ENCODE data around the gene CD200R1.

CD200R1 gene

GRCh38 chr3:112984485-112984884 lies 9.6 kb upstream of the CD200R1 start:
- no peak overlapping the region for H3K9ac ChIP-seq (ENCODE audit: insufficient read length, low read depth)
- no peak overlapping the region for H3K4me3 ChIP-seq (ENCODE audit: insufficient read length, low read depth)
- no peak for DNase-seq (ENCODE audit: low read depth, low spot score)
- no peaks in the 10 kb centered on the region for H3K36me3 ChIP-seq (ENCODE audit: insufficient read depth, insufficient read length, low read length)
- H3K9me3 ChIP-seq (ENCODE audit: insufficient read depth, low read length): no peaks in the 10 kb centered on the region
- no peaks in the 10 kb centered on the region for H3K4me1 ChIP-seq (ENCODE audit: insufficient read depth, insufficient read length)
- H3K27me3 ChIP-seq (ENCODE audit: insufficient read depth, insufficient read length): no peaks in the 10 kb centered on the region
- TF ChIP-seq SUZ12 (IDR thresholded peaks at IDR 0.05; ENCODE audit: extremely low read depth, insufficient read depth, insufficient read length) (no peak), YY1 (IDR thresholded peaks at IDR 0.05; ENCODE audit: insufficient read depth, insufficient read length) (no peak), ZNF274 (IDR thresholded peaks at IDR 0.05; ENCODE audit: low read depth, low read length) (no peak)

GRCh38 chr3:112982710-112983109 lies 7.8 kb upstream of the CD200R1 start:
- no peaks in the 10 kb centered on the region for H3K9me3 ChIP-seq (ENCODE audit: insufficient read depth, low read length)
- no peaks in the 10 kb centered on the region for H3K4me1 ChIP-seq (ENCODE audit: insufficient read depth, insufficient read length)
- TF ChIP-seq YY1 (IDR thresholded peaks at IDR 0.05; ENCODE audit: insufficient read depth, insufficient read length): no peak
- TF ChIP-seq ZNF274 (IDR thresholded peaks at IDR 0.05; ENCODE audit: low read depth, low read length): no peak
- TF ChIP-seq SUZ12 (IDR thresholded peaks at IDR 0.05; ENCODE audit: extremely low read depth, insufficient read depth, insufficient read length): no peak
- H3K9ac ChIP-seq (ENCODE audit: insufficient read length, low read depth): no peak overlapping the region
- no peaks in the 10 kb centered on the region for H3K36me3 ChIP-seq (ENCODE audit: insufficient read depth, insufficient read length, low read length)
- no peak for DNase-seq (ENCODE audit: low read depth, low spot score)
- no peaks in the 10 kb centered on the region for H3K27me3 ChIP-seq (ENCODE audit: insufficient read depth, insufficient read length)
- no peak overlapping the region for H3K4me3 ChIP-seq (ENCODE audit: insufficient read length, low read depth)

DNA sequence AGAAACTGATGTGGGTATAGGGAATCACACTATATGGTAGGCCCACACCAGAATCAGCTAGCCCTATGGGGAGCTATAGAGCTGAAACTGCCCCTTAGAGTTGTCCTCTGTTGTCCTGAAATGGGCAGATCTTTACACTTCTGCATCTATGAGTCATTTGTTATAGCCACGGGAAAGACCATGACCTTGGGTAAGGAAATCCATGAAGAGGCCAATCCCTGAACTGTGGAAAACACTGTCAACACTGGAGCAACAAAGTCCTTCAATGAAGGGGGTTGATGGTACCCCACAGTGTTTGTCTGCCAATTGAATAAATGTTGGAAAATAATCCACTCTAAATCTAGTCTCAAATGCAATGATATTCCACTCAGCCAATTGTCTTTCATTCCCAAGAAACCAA lies 5.2 kb upstream of the CD200R1 start:
- Histone ChIP-seq H3K4me3 (ENCODE audit: insufficient read length, low read depth) (no peak overlapping the region), H3K9ac (ENCODE audit: insufficient read length, low read depth) (no peak overlapping the region), H3K4me1 (ENCODE audit: insufficient read depth, insufficient read length) (no peaks in the 10 kb centered on the region), H3K9me3 (ENCODE audit: insufficient read depth, low read length) (no peaks in the 10 kb centered on the region), H3K27me3 (ENCODE audit: insufficient read depth, insufficient read length) (no peaks in the 10 kb centered on the region), H3K36me3 (ENCODE audit: insufficient read depth, insufficient read length, low read length) (no peaks in the 10 kb centered on the region)
- no peak for TF ChIP-seq SUZ12 (IDR thresholded peaks at IDR 0.05; ENCODE audit: extremely low read depth, insufficient read depth, insufficient read length)
- no peak for TF ChIP-seq ZNF274 (IDR thresholded peaks at IDR 0.05; ENCODE audit: low read depth, low read length)
- TF ChIP-seq YY1 (IDR thresholded peaks at IDR 0.05; ENCODE audit: insufficient read depth, insufficient read length): no peak
- no peak for DNase-seq (ENCODE audit: low read depth, low spot score)

- H3K4me1 ChIP-seq (ENCODE audit: insufficient read depth, insufficient read length): no peaks in the 10 kb centered on the region
- H3K9ac ChIP-seq (ENCODE audit: insufficient read length, low read depth): no peak overlapping the region
- TF ChIP-seq SUZ12 (IDR thresholded peaks at IDR 0.05; ENCODE audit: extremely low read depth, insufficient read depth, insufficient read length): no peak
- TF ChIP-seq YY1 (IDR thresholded peaks at IDR 0.05; ENCODE audit: insufficient read depth, insufficient read length): no peak
- no peak for TF ChIP-seq ZNF274 (IDR thresholded peaks at IDR 0.05; ENCODE audit: low read depth, low read length)
- no peaks in the 10 kb centered on the region for H3K36me3 ChIP-seq (ENCODE audit: insufficient read depth, insufficient read length, low read length)
- H3K4me3 ChIP-seq (ENCODE audit: insufficient read length, low read depth): no peak overlapping the region
- no peaks in the 10 kb centered on the region for H3K27me3 ChIP-seq (ENCODE audit: insufficient read depth, insufficient read length)
- H3K9me3 ChIP-seq (ENCODE audit: insufficient read depth, low read length): no peaks in the 10 kb centered on the region
- DNase-seq (ENCODE audit: low read depth, low spot score): no peak
These were observed 4.4 kb upstream of the CD200R1 start for GRCh38 chr3:112979244-112979832.

DNA sequence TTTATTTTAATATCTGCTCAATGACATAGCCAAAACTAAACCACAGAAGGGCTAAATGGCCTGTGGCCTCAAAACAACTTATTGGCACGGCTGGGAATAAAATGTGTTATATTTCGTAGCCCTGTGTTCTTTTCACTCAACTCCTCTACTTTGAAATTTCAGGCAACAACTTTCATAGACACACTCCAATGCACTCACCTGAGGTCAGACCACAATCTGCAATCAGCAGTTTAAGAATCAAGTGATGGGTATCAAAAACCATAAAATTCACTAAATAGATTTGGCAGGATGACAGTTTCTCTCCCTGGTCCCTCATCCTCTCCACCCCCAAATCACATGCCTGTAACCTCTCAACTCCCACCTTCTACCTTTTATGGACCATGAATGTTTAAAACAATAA lies 2.0 kb upstream of the CD200R1 start:
- Histone ChIP-seq H3K27me3 (ENCODE audit: insufficient read depth, insufficient read length) (no peaks in the 10 kb centered on the region), H3K4me3 (ENCODE audit: insufficient read length, low read depth) (no peak overlapping the region), H3K36me3 (ENCODE audit: insufficient read depth, insufficient read length, low read length) (no peaks in the 10 kb centered on the region), H3K9ac (ENCODE audit: insufficient read length, low read depth) (no peak overlapping the region), H3K4me1 (ENCODE audit: insufficient read depth, insufficient read length) (no peaks in the 10 kb centered on the region), H3K9me3 (ENCODE audit: insufficient read depth, low read length) (no peaks in the 10 kb centered on the region)
- TF ChIP-seq YY1 (IDR thresholded peaks at IDR 0.05; ENCODE audit: insufficient read depth, insufficient read length) (no peak), SUZ12 (IDR thresholded peaks at IDR 0.05; ENCODE audit: extremely low read depth, insufficient read depth, insufficient read length) (no peak), ZNF274 (IDR thresholded peaks at IDR 0.05; ENCODE audit: low read depth, low read length) (no peak)
- DNase-seq (ENCODE audit: low read depth, low spot score): no peak

DNA sequence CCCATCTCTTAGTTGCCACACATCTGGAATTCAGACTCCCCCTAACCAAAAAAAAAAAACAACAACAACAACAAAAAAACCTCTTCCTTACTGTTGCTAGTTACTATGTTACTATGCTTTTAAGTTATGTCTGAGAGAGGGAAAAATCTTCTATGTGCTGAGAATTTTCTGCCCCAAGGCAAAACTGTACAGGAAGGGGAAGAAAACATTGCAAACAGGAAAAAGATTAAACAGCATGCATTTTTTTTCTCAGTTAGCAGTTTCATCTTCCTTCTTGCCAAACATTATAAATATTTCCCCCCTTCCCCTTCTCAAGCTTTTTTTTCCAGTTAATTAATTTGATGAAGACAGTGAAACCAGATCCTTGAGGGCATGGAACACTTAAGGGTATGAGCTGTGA lies 1.1 kb upstream of the CD200R1 start:
- no peaks in the 10 kb centered on the region for H3K9me3 ChIP-seq (ENCODE audit: insufficient read depth, low read length)
- no peaks in the 10 kb centered on the region for H3K4me1 ChIP-seq (ENCODE audit: insufficient read depth, insufficient read length)
- no peaks in the 10 kb centered on the region for H3K36me3 ChIP-seq (ENCODE audit: insufficient read depth, insufficient read length, low read length)
- TF ChIP-seq YY1 (IDR thresholded peaks at IDR 0.05; ENCODE audit: insufficient read depth, insufficient read length) (no peak), SUZ12 (IDR thresholded peaks at IDR 0.05; ENCODE audit: extremely low read depth, insufficient read depth, insufficient read length) (no peak), ZNF274 (IDR thresholded peaks at IDR 0.05; ENCODE audit: low read depth, low read length) (no peak)
- H3K27me3 ChIP-seq (ENCODE audit: insufficient read depth, insufficient read length): no peaks in the 10 kb centered on the region
- DNase-seq (ENCODE audit: low read depth, low spot score): no peak
- no peak overlapping the region for H3K4me3 ChIP-seq (ENCODE audit: insufficient read length, low read depth)
- H3K9ac ChIP-seq (ENCODE audit: insufficient read length, low read depth): no peak overlapping the region

GRCh38 chr3:112974178-112974517 lies 755 bp downstream of the CD200R1 start:
- Histone ChIP-seq H3K9ac (ENCODE audit: insufficient read length, low read depth) (no peak overlapping the region), H3K27me3 (ENCODE audit: insufficient read depth, insufficient read length) (no peaks in the 10 kb centered on the region), H3K4me1 (ENCODE audit: insufficient read depth, insufficient read length) (no peaks in the 10 kb centered on the region), H3K4me3 (ENCODE audit: insufficient read length, low read depth) (no peak overlapping the region), H3K36me3 (ENCODE audit: insufficient read depth, insufficient read length, low read length) (no peaks in the 10 kb centered on the region), H3K9me3 (ENCODE audit: insufficient read depth, low read length) (no peaks in the 10 kb centered on the region)
- DNase-seq (ENCODE audit: low read depth, low spot score): no peak
- no peak for TF ChIP-seq ZNF274 (IDR thresholded peaks at IDR 0.05; ENCODE audit: low read depth, low read length)
- no peak for TF ChIP-seq YY1 (IDR thresholded peaks at IDR 0.05; ENCODE audit: insufficient read depth, insufficient read length)
- TF ChIP-seq SUZ12 (IDR thresholded peaks at IDR 0.05; ENCODE audit: extremely low read depth, insufficient read depth, insufficient read length): no peak
